Ectodermal cell (in vitro differentiated cells): Measurements from ENCODE around the gene CAMKK2.
"Not testable (repeated sequence)": the region's sequence is repeated elsewhere in the genome, so short reads cannot be mapped to it uniquely, and the experiment has no call there.

Experiments used
- H3K27ac ChIP-seq: 2 replicates; pipeline ENCODE4 v1.7.0; 2013; ENCODE audit warnings: mild to moderate bottlenecking, low read depth, low read length; ENCODE audit not compliant: insufficient read depth, poor library complexity, severe bottlenecking
- H3K27me3 ChIP-seq: 2 replicates; pipeline ENCODE4 v1.7.0; 2013; ENCODE audit warnings: mild to moderate bottlenecking, low read length; ENCODE audit not compliant: insufficient read depth, control insufficient read depth, poor library complexity, severe bottlenecking
- H3K36me3 ChIP-seq: one replicate; pipeline ENCODE4 v1.7.0; 2013; ENCODE audit warnings: low read length; ENCODE audit not compliant: control insufficient read depth, insufficient read depth
- H3K4me1 ChIP-seq: one replicate; pipeline ENCODE4 v1.7.0; 2013; ENCODE audit warnings: low read length; ENCODE audit not compliant: control insufficient read depth, insufficient read depth
- H3K4me3 ChIP-seq: 2 replicates; pipeline ENCODE4 v1.7.0; 2013; ENCODE audit warnings: low read depth, low read length, control low read depth; ENCODE audit not compliant: insufficient read depth
- H3K9me3 ChIP-seq: 2 replicates; pipeline ENCODE4 v1.7.0; 2013; ENCODE audit warnings: mild to moderate bottlenecking, low read length, moderate library complexity; ENCODE audit not compliant: control insufficient read depth
- WGBS, 2 experiments: methylation state at CpG; one replicate each; pipeline ENCODE4 v1.1.7; 2013; ENCODE audit warnings: missing lambda C conversion rate in 2 of 2; 5-methylcytosine and 5-hydroxymethylcytosine counted together

The CAMKK2 gene

DNA sequence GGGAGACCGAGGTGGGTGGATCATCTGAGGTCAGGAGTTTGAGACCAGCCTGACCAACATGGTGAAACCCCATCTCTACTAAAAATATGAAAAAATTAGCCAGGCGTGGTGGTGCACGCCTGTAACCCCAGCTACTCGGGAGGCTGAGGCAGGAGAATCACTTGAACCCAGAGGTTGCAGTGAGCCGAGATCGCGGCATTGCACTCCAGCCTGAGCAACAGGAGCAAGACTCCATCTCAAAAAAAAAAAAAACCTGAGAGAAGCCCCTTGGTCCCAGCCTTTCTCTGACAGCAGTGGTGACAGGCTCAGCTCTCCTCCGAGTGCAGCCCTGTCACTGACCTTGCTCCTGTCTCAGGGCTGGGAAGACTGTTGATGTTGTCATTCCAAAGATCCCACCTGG is 69.6 kb downstream of the CAMKK2 start:
- not testable (repeated sequence) for H3K4me3 ChIP-seq, H3K27me3 ChIP-seq, H3K4me1 ChIP-seq, H3K36me3 ChIP-seq, H3K27ac ChIP-seq, H3K9me3 ChIP-seq
- 91 to 92% methylated on average over 8 of the region's 8 CpGs for WGBS, 2 experiments

DNA sequence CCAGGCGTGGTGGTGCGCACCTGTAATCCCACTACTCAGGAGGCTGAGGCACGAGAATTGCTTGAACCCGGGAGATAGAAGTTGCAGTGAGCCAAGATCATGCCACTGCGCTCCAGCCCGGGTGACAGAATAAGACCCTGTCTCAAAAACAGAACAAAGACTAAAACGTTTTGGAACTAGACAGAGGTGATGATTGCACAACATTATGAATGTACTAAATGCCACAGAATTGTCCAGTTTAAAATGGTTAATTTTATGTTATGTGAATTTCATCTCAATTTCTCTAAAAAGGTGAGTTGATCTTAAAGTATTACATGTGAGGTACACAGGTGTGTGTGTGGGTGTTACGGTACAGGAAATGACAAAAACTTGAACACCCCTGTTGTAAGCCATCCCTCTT is 70.1 kb downstream of the CAMKK2 start:
- H3K36me3 ChIP-seq = no peaks in the 10 kb centered on the region
- H3K9me3 ChIP-seq = no peaks in the 10 kb centered on the region
- H3K4me3 ChIP-seq = no peak overlapping the region
- WGBS, 2 experiments = 94 to 97% methylated on average over 8 of the region's 8 CpGs
- H3K4me1 ChIP-seq = no peaks in the 10 kb centered on the region
- no peak overlapping the region for H3K27ac ChIP-seq
- no peaks in the 10 kb centered on the region for H3K27me3 ChIP-seq

DNA sequence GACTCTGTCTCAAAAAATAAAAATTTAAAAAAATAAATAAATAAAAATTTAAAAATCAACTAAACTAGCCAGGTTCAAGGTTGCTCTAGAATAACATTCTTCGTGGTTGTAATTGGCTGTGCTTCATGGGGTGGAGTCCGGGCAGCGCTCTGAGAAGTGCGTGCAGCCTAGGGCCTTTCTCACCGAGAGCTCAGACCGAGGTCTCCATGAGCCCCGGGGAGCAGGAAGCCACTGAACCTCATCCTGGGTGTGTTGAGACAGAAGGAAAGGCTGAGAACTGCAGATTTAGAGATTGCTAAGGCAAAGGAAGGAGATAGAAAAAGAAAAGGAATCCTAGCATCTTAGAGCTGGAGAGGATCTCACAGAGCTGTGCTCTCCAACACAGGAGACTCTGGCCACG is 71.9 kb downstream of the CAMKK2 start:
- Histone ChIP-seq H3K9me3 (no peaks in the 10 kb centered on the region), H3K27ac (no peak overlapping the region), H3K4me3 (no peak overlapping the region), H3K4me1 (no peaks in the 10 kb centered on the region), H3K36me3 (no peaks in the 10 kb centered on the region), H3K27me3 (no peaks in the 10 kb centered on the region)
- WGBS, 2 experiments = 95 to 96% methylated on average over 8 of the region's 8 CpGs

DNA sequence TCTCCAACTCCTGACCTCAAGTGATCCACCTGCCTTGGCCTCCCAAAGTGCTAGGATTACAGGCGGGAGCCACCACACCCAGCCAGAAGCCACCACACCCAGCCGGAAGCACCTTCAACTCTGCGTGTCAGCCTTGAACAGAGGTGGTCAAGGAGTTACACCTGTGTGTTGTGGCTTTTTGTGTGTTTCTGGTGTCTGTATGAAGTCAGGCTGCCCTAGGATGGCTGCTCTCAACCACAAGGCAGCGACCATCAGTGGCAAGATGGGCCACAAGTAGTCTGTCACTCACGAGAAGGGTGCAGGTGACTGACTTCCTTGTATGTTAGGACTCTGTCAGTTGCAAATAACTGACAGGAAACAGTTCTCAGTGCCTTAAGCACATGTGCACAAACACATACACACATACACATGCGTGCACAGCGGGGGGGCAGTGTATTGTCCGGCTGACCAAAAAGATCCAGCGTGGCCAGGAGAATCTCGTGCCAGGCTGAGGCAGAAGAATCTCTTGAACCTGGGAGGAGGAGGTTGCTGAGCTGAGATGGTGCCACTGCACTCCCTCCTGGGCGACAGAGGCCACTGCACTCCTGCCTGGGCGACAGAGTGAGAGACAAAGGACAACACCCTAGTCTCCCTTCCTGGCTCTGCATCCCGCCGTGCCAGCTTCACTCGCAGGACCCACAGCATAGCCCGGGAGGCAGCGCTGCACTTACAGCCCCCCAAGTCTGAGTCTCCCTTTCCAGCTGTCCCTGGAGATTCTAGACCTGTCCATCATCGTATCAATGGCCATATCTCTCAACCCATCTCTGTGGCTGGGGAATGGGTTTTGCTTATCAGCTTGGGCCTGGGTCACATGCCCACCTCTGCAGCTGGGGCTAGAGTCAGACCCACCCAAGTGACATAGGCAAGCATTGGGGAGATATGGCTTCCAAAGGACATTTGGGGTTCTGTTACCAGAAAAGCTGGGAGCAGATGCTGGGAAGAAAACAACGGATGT is 72.9 kb downstream of the CAMKK2 start:
- H3K9me3 ChIP-seq = no peaks in the 10 kb centered on the region
- no peaks in the 10 kb centered on the region for H3K27me3 ChIP-seq
- no peak overlapping the region for H3K4me3 ChIP-seq
- H3K4me1 ChIP-seq = no peaks in the 10 kb centered on the region
- no peaks in the 10 kb centered on the region for H3K36me3 ChIP-seq
- 89 to 91% methylated on average over 19 of the region's 19 CpGs for WGBS, 2 experiments
- H3K27ac ChIP-seq = no peak overlapping the region

DNA sequence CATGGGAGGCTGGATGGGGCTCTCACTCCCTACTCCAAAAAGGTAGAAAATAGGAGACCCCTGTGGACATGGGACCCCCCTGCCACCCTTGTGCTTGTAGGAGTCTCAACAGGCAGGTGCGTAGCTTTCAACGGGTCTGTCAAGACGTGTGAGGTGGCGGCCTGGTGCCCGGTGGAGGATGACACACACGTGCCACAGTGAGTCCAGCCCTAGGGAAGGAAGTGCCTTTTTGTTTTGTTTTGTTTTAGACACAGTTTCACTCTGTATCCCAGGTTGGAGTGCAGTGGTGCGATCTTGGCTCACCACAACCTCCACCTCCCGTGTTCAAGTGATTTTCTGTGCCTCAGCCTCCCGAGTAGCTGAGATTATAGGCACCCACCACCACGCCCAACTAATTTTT is 73.7 kb downstream of the CAMKK2 start:
- H3K27me3 ChIP-seq = no peaks in the 10 kb centered on the region
- no peak overlapping the region for H3K27ac ChIP-seq
- H3K36me3 ChIP-seq = no peaks in the 10 kb centered on the region
- H3K4me1 ChIP-seq = no peaks in the 10 kb centered on the region
- no peaks in the 10 kb centered on the region for H3K9me3 ChIP-seq
- H3K4me3 ChIP-seq = no peak overlapping the region
- 95 to 96% methylated on average over 10 of the region's 10 CpGs for WGBS, 2 experiments

DNA sequence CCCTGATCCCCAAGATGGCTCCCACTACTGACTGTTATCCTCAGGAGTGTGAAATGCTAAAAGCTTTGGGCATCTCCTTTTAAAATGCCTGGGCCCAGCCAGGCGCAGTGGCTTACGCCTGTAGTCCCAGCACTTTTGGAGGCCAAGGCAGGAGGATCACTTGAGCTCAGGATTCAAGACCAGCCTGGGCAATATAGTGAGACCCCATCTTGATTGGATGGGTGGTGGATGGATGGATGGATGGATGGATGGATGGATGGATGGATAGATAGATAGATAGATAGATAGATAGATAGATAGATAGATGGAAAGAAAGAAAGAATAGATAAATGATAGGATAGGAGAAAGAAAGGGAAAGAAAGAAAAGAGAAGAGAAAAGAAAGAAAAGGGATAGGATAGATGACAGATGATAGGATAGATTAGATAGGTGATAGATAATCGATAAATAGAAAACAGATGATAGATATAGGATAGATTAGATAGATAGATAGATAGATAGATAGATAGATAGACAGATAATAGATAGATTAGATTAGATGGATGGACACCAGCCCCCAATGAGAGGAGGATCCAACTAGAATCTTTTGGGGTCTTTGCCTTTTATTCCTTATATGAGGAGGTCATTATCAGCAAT is 77.0 kb downstream of the CAMKK2 start:
- Histone ChIP-seq H3K4me3 (no peak overlapping the region), H3K36me3 (no peaks in the 10 kb centered on the region), H3K27me3 (no peaks in the 10 kb centered on the region), H3K4me1 (no peaks in the 10 kb centered on the region), H3K27ac (no peak overlapping the region), H3K9me3 (no peaks in the 10 kb centered on the region)
- WGBS, 2 experiments = 94 to 96% methylated on average over 3 of the region's 3 CpGs

DNA sequence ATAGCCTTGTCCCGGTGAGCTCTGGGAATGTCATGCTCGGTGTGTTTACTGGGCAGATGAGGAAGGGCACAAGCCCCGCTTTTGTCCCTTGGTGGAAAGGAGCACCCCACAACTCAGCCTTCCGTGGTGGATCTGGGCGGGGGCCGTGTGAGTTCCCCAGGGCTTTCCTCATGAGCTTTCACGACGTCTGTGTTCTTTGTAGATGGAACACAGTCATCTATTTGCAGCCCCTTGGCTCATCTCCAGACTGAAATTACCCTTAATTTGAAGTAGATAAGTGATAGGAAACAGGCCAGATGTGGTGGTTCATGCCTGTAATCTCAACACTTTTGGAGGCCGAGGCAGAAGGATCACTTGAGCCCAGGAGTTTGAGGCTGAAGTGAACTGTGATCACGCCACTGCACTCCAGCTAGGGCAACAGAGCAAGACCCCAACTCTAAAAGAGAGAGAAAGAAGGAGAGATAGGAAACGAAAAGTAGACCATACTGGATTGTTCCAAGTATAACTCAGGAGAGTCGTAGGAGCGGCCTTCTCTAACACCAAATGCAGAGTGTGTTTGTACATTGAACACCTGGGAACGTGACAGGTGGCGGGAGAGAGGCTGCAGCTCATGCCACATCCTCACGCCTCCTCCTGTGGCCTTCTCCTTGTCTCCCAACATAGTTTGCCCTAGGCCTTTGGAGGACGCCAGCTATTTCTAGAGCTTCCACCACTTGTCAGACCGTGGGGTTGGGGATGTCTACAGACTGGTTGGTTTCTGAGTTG is 77.7 kb downstream of the CAMKK2 start:
- H3K4me1 ChIP-seq = no peaks in the 10 kb centered on the region
- 91% methylated on average over 18 of the region's 18 CpGs for WGBS, 2 experiments
- H3K36me3 ChIP-seq = no peaks in the 10 kb centered on the region
- no peak overlapping the region for H3K27ac ChIP-seq
- no peaks in the 10 kb centered on the region for H3K9me3 ChIP-seq
- no peaks in the 10 kb centered on the region for H3K27me3 ChIP-seq
- no peak overlapping the region for H3K4me3 ChIP-seq

DNA sequence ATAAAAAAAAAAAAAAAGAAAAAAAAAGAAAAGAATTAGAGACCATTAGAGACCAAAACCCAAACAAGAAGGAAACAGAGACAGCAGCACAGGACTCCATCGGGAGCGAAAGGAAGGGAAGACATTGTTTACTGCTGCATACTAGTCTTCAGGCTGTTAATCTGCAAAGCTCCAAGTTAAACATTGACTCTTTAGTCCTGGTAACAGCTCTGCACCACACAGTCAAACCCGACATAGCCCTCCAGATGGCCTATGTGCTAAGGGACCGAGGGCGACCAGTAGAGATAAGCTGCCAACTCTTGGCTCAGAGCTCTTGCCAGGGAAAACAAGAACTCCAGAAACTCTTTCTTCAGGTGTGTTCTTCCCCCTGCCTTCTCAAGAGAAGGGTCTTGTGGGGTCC is 78.7 kb downstream of the CAMKK2 start:
- H3K27me3 ChIP-seq = no peaks in the 10 kb centered on the region
- H3K36me3 ChIP-seq = no peaks in the 10 kb centered on the region
- no peaks in the 10 kb centered on the region for H3K4me1 ChIP-seq
- H3K27ac ChIP-seq = no peak overlapping the region
- no peaks in the 10 kb centered on the region for H3K9me3 ChIP-seq
- H3K4me3 ChIP-seq = no peak overlapping the region
- 95 to 97% methylated on average over 5 of the region's 5 CpGs for whole genome bisulfite sequencing, 2 experiments

DNA sequence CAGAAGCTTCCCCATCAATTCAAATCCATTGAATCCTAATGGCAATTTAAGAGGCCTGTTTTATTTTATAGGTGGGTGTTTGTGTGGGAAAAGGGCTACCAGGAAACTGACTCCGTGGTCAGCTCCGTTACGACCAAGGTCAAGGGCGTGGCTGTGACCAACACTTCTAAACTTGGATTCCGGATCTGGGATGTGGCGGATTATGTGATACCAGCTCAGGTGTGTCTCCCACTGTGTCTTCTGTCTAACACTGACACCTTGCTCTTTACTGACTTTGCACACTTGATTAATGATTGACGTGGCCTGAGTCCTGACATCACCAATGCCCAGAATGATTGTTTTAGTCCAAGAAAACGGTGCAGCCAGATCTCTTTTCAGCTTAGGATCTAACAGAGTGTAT is 79.4 kb downstream of the CAMKK2 start:
- H3K27ac ChIP-seq = no peak overlapping the region
- WGBS, 2 experiments = 90 to 91% methylated on average over 8 of the region's 8 CpGs
- no peaks in the 10 kb centered on the region for H3K9me3 ChIP-seq
- no peaks in the 10 kb centered on the region for H3K27me3 ChIP-seq
- no peak overlapping the region for H3K4me3 ChIP-seq
- H3K36me3 ChIP-seq = no peaks in the 10 kb centered on the region
- no peaks in the 10 kb centered on the region for H3K4me1 ChIP-seq

DNA sequence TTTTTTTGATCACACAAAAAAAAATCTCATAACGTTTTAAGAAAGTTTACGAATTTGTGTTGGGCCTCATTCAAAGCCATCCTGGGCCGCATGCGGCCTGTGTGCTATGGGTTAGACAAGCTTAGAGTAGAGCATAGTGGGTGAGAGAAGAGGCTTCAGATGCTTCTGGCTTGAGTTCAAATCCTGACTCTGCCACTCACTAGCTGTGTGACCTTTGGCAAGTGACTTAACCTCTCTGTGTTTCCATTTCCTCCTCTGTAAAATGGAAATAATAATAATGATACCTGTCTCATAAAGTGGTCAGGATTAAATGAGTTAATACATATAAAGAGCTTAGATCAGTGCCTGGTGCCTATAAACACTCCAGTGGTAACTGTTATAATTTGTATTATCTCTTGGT is 80.4 kb downstream of the CAMKK2 start:
- Histone ChIP-seq H3K27ac (no peak overlapping the region), H3K9me3 (no peaks in the 10 kb centered on the region), H3K27me3 (no peaks in the 10 kb centered on the region), H3K4me1 (peaks cover 2% of the 10 kb centered on the region), H3K36me3 (no peaks in the 10 kb centered on the region), H3K4me3 (no peak overlapping the region)
- WGBS, 2 experiments = 94 to 99% methylated on average over 4 of the region's 4 CpGs
